SK-N-SH (cell line): ENCODE results near the gene VIL1. TPM values are rescaled to one million over a fixed set of nuclear protein-coding genes. Genes with fewer than 3 reads are reported as not detected.

Source experiments
- CTCF ChIA-PET: fragments of 300-600, 350-600 bp; formaldehyde crosslinking; extraction: SDS; loops from one replicate; lab custom pipeline; 2021; lab: Yijun Ruan, JAX
- POLR2A ChIA-PET: fragments of 350-600 bp; sonication (Branson Sonifier 250); formaldehyde crosslinking; extraction: SDS; loops from one replicate; lab custom pipeline; 2020; ENCODE audit warnings: antibody characterized with exemption, inconsistent platforms; lab: Yijun Ruan, JAX
- DNase-seq: peaks from one replicate; pipeline ENCODE4 v3.0.0; 2012
- H2AFZ ChIP-seq: fragments of 200-600 bp; sonication (generic); 2 replicates; pipeline ENCODE4 v1.8.1; 2016; ENCODE audit warnings: antibody characterized with exemption, mild to moderate bottlenecking, low read depth
- H3F3A ChIP-seq: fragments of 200-600 bp; sonication (generic); replicated peaks from 2 replicates; pipeline ENCODE3; 2016; ENCODE audit warnings: antibody characterized with exemption, mild to moderate bottlenecking; ENCODE audit not compliant: insufficient read depth
- H3K27ac ChIP-seq, 2 experiments: fragments of 200-500 bp in 1 of 2; fragments of 200-600 bp in 1 of 2; sonication (Bioruptor generic) in 1 of 2; sonication (generic), shearing (Covaris generic) in 1 of 2; 2 replicates each; pipeline versions ENCODE4 v1.5.1 to v1.6.1; 2014 to 2016; ENCODE audit warnings: low read depth in 2 of 2, inconsistent platforms in 1 of 2, low read length in 1 of 2, mild to moderate bottlenecking in 1 of 2, mixed read lengths in 1 of 2
- H3K27me3 ChIP-seq: fragments of 200-600 bp; sonication (generic), shearing (Covaris generic); 2 replicates; pipeline ENCODE4 v1.6.1; 2016; ENCODE audit warnings: mixed run types; ENCODE audit not compliant: insufficient read depth
- H3K36me3 ChIP-seq, 2 experiments: fragments of 200-500 bp in 1 of 2; fragments of 200-600 bp in 1 of 2; sonication (Bioruptor generic) in 1 of 2; sonication (generic) in 1 of 2; replicated peaks in 1 of 2; 2 replicates each; pipeline versions ENCODE3 to v1.5.1; 2014 to 2016; ENCODE audit warnings: low read length in 1 of 2, mild to moderate bottlenecking in 1 of 2; ENCODE audit not compliant: insufficient read depth in 2 of 2, control insufficient read depth in 1 of 2
- H3K4me1 ChIP-seq, 2 experiments: fragments of 200-500 bp in 1 of 2; fragments of 200-600 bp in 1 of 2; sonication (Bioruptor generic) in 1 of 2; sonication (generic), shearing (Covaris generic) in 1 of 2; 2 replicates each; pipeline versions ENCODE4 v1.5.1 to v1.6.1; 2014 to 2016; ENCODE audit warnings: low read depth in 1 of 2, low read length in 1 of 2, mixed run types in 1 of 2; ENCODE audit not compliant: insufficient read depth in 2 of 2, control insufficient read depth in 1 of 2
- H3K4me2 ChIP-seq: fragments of 200-600 bp; sonication (generic), shearing (Covaris generic); 2 replicates; pipeline ENCODE4 v1.6.1; 2017; ENCODE audit warnings: mixed run types
- H3K4me3 ChIP-seq, 2 experiments: fragments of 200-500 bp in 1 of 2; fragments of 200-600 bp in 1 of 2; sonication (Bioruptor generic) in 1 of 2; sonication (generic), shearing (Covaris generic) in 1 of 2; 2 replicates each; pipeline versions ENCODE4 v1.5.1 to v1.8.1; 2014 to 2016; ENCODE audit warnings: low read depth in 2 of 2, inconsistent platforms in 1 of 2, low read length in 1 of 2, mild to moderate bottlenecking in 1 of 2, mixed read lengths in 1 of 2, moderate library complexity in 1 of 2
- H3K79me2 ChIP-seq: fragments of 200-600 bp; sonication (generic); 2 replicates; pipeline ENCODE4 v1.8.1; 2017; ENCODE audit warnings: mild to moderate bottlenecking; ENCODE audit not compliant: insufficient read depth
- H3K9ac ChIP-seq: fragments of 200-600 bp; sonication (generic); 2 replicates; pipeline ENCODE4 v1.6.1; 2017; ENCODE audit warnings: mixed run types
- H3K9me2 ChIP-seq: fragments of 200-600 bp; sonication (generic); 2 replicates; pipeline ENCODE4 v1.6.1; 2017; ENCODE audit warnings: mixed run types
- H3K9me3 ChIP-seq: fragments of 200-600 bp; sonication (generic); 2 replicates; pipeline ENCODE4 v1.6.1; 2017; ENCODE audit warnings: mixed run types, mild to moderate bottlenecking, moderate library complexity
- H4K20me1 ChIP-seq: fragments of 200-600 bp; sonication (generic); 2 replicates; pipeline ENCODE4 v1.6.1; 2017; ENCODE audit warnings: mild to moderate bottlenecking, mixed run types; ENCODE audit not compliant: insufficient read depth
- GATA2 ChIP-seq: sonication (generic); formaldehyde crosslinking; IDR thresholded peaks from 2 replicates; pipeline ENCODE4 v1.5.0; 2020; ENCODE audit warnings: mild to moderate bottlenecking, missing genetic modification reagents
- NFIC ChIP-seq: IDR thresholded peaks from 2 replicates; pipeline ENCODE4 v1.4.0; 2012; ENCODE audit warnings: borderline replicate concordance
- NRF1 ChIP-seq: IDR thresholded peaks from 2 replicates; pipeline ENCODE4 v1.6.1; 2012; ENCODE audit warnings: low read depth, mild to moderate bottlenecking, low read length
- PBX3 ChIP-seq: IDR thresholded peaks from 2 replicates; pipeline ENCODE4; 2012
- REST ChIP-seq: IDR thresholded peaks from 2 replicates; pipeline ENCODE4 v1.6.1; 2012; ENCODE audit warnings: mild to moderate bottlenecking, low read depth, low read length, moderate library complexity
- RFX5 ChIP-seq: IDR thresholded peaks from 2 replicates; pipeline ENCODE4 v1.6.1; 2012; ENCODE audit warnings: mild to moderate bottlenecking, improper control_type of control experiment, low read length
- USF1 ChIP-seq: IDR thresholded peaks from 2 replicates; pipeline ENCODE4 v1.4.0; 2012; ENCODE audit warnings: low read depth, borderline replicate concordance
- ZBTB33 ChIP-seq: IDR thresholded peaks from 2 replicates; pipeline ENCODE4 v1.4.0; 2012; ENCODE audit warnings: low read depth, borderline replicate concordance
- WGBS: methylation state at CpG from one replicate; pipeline ENCODE4 v1.1.6; 2017; ENCODE audit warnings: low lambda C conversion rate; 5-methylcytosine and 5-hydroxymethylcytosine counted together
- polyA plus RNA-seq, 3 experiments: library from polyadenylated mRNA; depleted of rRNA; stranded (reverse); fragments of >200 nt; gene quantifications; 2 replicates each; pipeline ENCODE4 v1.2.3, GENCODE V29; 2012
- TF ChIP-seq, protein P1 (sequence below): fragments of 200-600 bp; sonication (generic); IDR thresholded peaks from 2 replicates; pipeline ENCODE4 v1.6.1; 2017; ENCODE audit warnings: antibody characterized with exemption, mild to moderate bottlenecking, moderate library complexity

Gene VIL1
- polyA plus RNA-seq, 1 of the 3 experiments (the other 2 are of a cell fraction), result under 0.01 TPM

- TF ChIP-seq ZBTB33 (0 out of 2 replicates have a peak, but pooled peaks have one; percentile 27), USF1 (peak; percentile 66), NRF1 (no peak), PBX3 (peak; percentile 43), GATA2 (no peak), RFX5 (no peak)
- TF ChIP-seq, protein P1, sequence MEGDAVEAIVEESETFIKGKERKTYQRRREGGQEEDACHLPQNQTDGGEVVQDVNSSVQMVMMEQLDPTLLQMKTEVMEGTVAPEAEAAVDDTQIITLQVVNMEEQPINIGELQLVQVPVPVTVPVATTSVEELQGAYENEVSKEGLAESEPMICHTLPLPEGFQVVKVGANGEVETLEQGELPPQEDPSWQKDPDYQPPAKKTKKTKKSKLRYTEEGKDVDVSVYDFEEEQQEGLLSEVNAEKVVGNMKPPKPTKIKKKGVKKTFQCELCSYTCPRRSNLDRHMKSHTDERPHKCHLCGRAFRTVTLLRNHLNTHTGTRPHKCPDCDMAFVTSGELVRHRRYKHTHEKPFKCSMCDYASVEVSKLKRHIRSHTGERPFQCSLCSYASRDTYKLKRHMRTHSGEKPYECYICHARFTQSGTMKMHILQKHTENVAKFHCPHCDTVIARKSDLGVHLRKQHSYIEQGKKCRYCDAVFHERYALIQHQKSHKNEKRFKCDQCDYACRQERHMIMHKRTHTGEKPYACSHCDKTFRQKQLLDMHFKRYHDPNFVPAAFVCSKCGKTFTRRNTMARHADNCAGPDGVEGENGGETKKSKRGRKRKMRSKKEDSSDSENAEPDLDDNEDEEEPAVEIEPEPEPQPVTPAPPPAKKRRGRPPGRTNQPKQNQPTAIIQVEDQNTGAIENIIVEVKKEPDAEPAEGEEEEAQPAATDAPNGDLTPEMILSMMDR, result peak; percentile 83
- TF ChIP-seq, all 33 proteins: peak for 17
Measured at GRCh38 chr2:218395826-218396687, 22.9 kb upstream of the VIL1 start (continued).

- Histone ChIP-seq H3K9me3 (no peaks in the 10 kb centered on the region), H3K79me2 (peaks cover 32% of the 10 kb centered on the region), H3K27ac (peak overlapping the region; percentile 95 to 98), H3K9me2 (no peaks in the 10 kb centered on the region), H3K4me3 (peak overlapping the region; percentile 88 to 92), H3F3A (peaks cover 17% of the 10 kb centered on the region), H2AFZ (peak overlapping the region; percentile 93), H3K27me3 (no peaks in the 10 kb centered on the region), H3K4me1 (peaks cover 21 to 33% of the 10 kb centered on the region in 2 experiments; a peak in 3 of 4 replicates), H3K4me2 (peak overlapping the region; percentile 87), H3K9ac (peak overlapping the region; percentile 94), H3K36me3 (peaks cover 0 to 5% of the 10 kb centered on the region in 2 experiments), H4K20me1 (peaks cover 5% of the 10 kb centered on the region; the same call in 1 of the 2 replicates)
- peak; percentile 54 for DNase-seq
- ChIA-PET CTCF (interaction anchor here (0.6 to 5.3 kb wide), 27 partner anchors 9 to 611 kb away, joined by 3 to 31 read pairs (median 4); partner anchors contain the start of genes AAMP, CATIP and PNKD), POLR2A (interaction anchor here (0.9 to 1.1 kb wide), 3 partner anchors 10 to 127 kb away, joined by 3 to 4 read pairs (median 3); partner anchors contain the start of genes AAMP and PNKD)
- TF ChIP-seq REST (no peak), NFIC (peak; percentile 3; the same call in 1 of the 2 replicates)
- 4% methylated on average over 24 of the region's 27 CpGs for WGBS
Measured at GRCh38 chr2:218396688-218397462, 22.0 kb upstream of the VIL1 start.
